HEK293T (cell line): ENCODE results near the gene SPATA9.

Experiments used
- CTBP1 ChIP-seq: fragments of 450-650 bp; IDR thresholded peaks from 2 replicates; pipeline ENCODE4 v1.6.1; 2016; ENCODE audit warnings: borderline replicate concordance
- FOXA1 ChIP-seq: fragments of 450-650 bp; IDR thresholded peaks from 2 replicates; pipeline ENCODE4 v1.6.1; 2016; ENCODE audit warnings: mild to moderate bottlenecking
- FOXM1 ChIP-seq: fragments of 450-650 bp; IDR thresholded peaks from 2 replicates; pipeline ENCODE4 v1.6.1; 2017; ENCODE audit warnings: mild to moderate bottlenecking, borderline replicate concordance
- PKNOX1 ChIP-seq: fragments of 450-650 bp; IDR thresholded peaks from 2 replicates; pipeline ENCODE4 v1.6.1; 2016

GRCh38 chr5:95707055-95707454 lies 24.3 kb upstream of the SPATA9 start:
- TF ChIP-seq PKNOX1 (no peak), FOXM1 (no peak), CTBP1 (no peak), FOXA1 (no peak)
